ENCODE data around the gene SMARCAL1. TPM values are rescaled to one million over a fixed set of nuclear protein-coding genes. Genes with fewer than 3 reads are reported as not detected.

SMARCAL1 gene
- total and polyA plus RNA-seq, 2 of the 13 experiments (the other 11 are each of a cell fraction or from before 2014, with no cell fraction given): 12.7 to 21.3 TPM

DNA sequence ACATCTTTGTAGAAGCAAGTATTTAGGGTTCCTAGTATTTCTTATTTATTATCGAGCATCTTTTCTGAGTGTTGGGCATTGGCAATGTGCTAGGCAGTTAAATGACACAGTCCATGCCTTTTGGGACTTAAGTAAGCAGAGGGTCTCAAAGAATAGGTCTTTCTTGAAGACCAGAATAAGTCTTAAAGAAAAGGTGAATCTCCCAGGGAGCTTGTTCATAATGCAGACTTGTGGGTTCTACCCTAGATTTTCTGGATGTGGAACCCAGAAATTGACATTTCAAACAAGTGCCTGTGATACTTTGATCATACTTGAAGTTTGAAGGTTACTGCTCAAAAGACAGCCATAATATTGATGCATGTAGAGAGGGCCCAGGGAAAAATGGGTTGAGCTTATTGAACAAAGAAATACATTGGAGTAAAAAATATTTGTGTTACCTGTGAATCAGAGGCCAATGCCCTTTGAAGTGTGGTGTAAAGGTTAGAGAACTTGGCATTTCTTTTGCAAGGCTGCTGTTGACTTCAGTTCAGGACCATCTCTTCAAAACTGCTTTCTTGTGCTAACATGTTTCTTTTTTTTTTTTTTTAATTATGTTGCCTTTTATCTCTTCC, 110.7 kb downstream of the SMARCAL1 start (continued):
- TF ChIP-seq ONECUT2 (CRISPR knock-in tag; IDR thresholded peaks at IDR 0.05): peak; percentile 54; the same call in 1 of the 2 replicates
- 0 out of 2 replicates have a peak, but pooled peaks have one; percentile 69 for TF ChIP-seq HHEX (CRISPR knock-in tag; IDR thresholded peaks at IDR 0.05)
- TF ChIP-seq FOXA3 (CRISPR knock-in tag; IDR thresholded peaks at IDR 0.05): peak; percentile 89
- TF ChIP-seq FOSL1 (CRISPR knock-in tag; IDR thresholded peaks at IDR 0.05; ENCODE audit: borderline replicate concordance): peak; percentile 87
- TF ChIP-seq ZNF501 (CRISPR knock-in tag; IDR thresholded peaks at IDR 0.05): no peak
- peak; percentile 28 for TF ChIP-seq STAG1 (CRISPR knock-in tag; IDR thresholded peaks at IDR 0.05)
- 0 out of 2 replicates have a peak, but pooled peaks have one; percentile 21 for TF ChIP-seq PBX2 (CRISPR knock-in tag; IDR thresholded peaks at IDR 0.05)
- TF ChIP-seq HDAC2 (CRISPR knock-in tag; IDR thresholded peaks at IDR 0.05): peak; percentile 69
- TF ChIP-seq RORA (CRISPR knock-in tag; IDR thresholded peaks at IDR 0.05): peak; percentile 91; the same call in 1 of the 2 replicates
- TF ChIP-seq, protein P1, sequence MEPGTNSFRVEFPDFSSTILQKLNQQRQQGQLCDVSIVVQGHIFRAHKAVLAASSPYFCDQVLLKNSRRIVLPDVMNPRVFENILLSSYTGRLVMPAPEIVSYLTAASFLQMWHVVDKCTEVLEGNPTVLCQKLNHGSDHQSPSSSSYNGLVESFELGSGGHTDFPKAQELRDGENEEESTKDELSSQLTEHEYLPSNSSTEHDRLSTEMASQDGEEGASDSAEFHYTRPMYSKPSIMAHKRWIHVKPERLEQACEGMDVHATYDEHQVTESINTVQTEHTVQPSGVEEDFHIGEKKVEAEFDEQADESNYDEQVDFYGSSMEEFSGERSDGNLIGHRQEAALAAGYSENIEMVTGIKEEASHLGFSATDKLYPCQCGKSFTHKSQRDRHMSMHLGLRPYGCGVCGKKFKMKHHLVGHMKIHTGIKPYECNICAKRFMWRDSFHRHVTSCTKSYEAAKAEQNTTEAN (CRISPR knock-in tag; conservative IDR thresholded peaks at IDR 0.05): peak; percentile 54; the same call in 1 of the 2 replicates
- TF ChIP-seq TEAD3 (CRISPR knock-in tag; optimal IDR thresholded peaks at IDR 0.05; ENCODE audit: borderline replicate concordance): peak; percentile 79
- TF ChIP-seq, protein P2, sequence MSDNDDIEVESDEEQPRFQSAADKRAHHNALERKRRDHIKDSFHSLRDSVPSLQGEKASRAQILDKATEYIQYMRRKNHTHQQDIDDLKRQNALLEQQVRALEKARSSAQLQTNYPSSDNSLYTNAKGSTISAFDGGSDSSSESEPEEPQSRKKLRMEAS (IDR thresholded peaks at IDR 0.05): peak; percentile 20; the same call in 1 of the 2 replicates
- TF ChIP-seq SOX5 (CRISPR knock-in tag; IDR thresholded peaks at IDR 0.05; ENCODE audit: borderline replicate concordance): peak; percentile 84
- TF ChIP-seq KLF16 (CRISPR knock-in tag; IDR thresholded peaks at IDR 0.05): peak in 1 of 2 experiments; percentile 18; a peak in 1 of 4 replicates
- TF ChIP-seq, protein P3, sequence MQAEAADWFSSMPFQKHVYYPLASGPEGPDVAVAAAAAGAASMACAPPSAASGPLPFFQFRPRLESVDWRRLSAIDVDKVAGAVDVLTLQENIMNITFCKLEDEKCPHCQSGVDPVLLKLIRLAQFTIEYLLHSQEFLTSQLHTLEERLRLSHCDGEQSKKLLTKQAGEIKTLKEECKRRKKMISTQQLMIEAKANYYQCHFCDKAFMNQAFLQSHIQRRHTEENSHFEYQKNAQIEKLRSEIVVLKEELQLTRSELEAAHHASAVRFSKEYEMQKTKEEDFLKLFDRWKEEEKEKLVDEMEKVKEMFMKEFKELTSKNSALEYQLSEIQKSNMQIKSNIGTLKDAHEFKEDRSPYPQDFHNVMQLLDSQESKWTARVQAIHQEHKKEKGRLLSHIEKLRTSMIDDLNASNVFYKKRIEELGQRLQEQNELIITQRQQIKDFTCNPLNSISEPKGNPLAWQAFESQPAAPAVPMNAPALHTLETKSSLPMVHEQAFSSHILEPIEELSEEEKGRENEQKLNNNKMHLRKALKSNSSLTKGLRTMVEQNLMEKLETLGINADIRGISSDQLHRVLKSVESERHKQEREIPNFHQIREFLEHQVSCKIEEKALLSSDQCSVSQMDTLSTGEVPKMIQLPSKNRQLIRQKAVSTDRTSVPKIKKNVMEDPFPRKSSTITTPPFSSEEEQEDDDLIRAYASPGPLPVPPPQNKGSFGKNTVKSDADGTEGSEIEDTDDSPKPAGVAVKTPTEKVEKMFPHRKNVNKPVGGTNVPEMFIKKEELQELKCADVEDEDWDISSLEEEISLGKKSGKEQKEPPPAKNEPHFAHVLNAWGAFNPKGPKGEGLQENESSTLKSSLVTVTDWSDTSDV (CRISPR knock-in tag; IDR thresholded peaks at IDR 0.05): no peak
- TF ChIP-seq ZSCAN30 (CRISPR knock-in tag; IDR thresholded peaks at IDR 0.05): no peak
- TF ChIP-seq PRDM10 (CRISPR knock-in tag; IDR thresholded peaks at IDR 0.05; ENCODE audit: low read depth): 0 out of 2 replicates have a peak, but pooled peaks have one; percentile 31
